Activated effector memory CD4-positive, alpha-beta T cell treated with Interleukin-2 at 50 U/mL for 16 hours (primary cell): ENCODE data around the gene PRR11.
"Not testable (repeated sequence)": the region's sequence is repeated elsewhere in the genome, so short reads cannot be mapped to it uniquely, and the experiment has no call there.

Source experiments
- DNase-seq: peaks from one replicate; pipeline ENCODE4 v3.0.0-alpha.2; 2020

The PRR11 gene

GRCh38 chr17:59155439-59156177 is at the start of gene PRR11:
PRR11 (plus strand) TSS chr17:59155746; CDS start chr17:59169753, 14,007 bp downstream.
- peak; percentile 87 for DNase-seq

DNA sequence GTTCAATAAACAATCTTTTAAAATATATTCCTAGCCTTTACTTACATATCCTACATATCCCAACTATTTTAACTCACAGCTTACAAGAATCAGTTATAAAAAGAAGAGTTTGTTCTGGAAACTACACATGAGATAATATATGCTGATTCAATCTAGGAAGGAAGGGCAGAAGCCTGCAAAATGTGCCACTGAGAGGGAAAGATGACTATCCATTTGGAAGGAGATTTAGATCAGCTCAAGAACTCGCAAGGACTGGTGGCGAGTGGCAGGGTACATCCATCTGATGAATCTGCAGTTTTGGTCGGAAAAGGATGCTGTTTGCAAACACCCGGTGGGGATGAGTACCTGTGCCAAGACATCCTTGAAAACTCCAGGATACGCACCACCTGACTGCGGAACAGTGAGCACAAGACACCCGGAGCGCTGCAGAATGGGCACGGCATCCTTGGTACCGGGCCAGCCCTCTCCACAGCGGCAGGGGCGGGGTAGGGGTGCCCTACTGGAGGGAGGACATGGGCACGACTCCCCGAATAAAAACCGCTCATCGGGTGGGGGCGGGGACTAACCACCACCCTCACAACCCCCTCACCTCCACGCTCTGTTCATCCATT is 49.6 kb upstream of the PRR11 start:
- DNase-seq: peak; percentile 70

DNA sequence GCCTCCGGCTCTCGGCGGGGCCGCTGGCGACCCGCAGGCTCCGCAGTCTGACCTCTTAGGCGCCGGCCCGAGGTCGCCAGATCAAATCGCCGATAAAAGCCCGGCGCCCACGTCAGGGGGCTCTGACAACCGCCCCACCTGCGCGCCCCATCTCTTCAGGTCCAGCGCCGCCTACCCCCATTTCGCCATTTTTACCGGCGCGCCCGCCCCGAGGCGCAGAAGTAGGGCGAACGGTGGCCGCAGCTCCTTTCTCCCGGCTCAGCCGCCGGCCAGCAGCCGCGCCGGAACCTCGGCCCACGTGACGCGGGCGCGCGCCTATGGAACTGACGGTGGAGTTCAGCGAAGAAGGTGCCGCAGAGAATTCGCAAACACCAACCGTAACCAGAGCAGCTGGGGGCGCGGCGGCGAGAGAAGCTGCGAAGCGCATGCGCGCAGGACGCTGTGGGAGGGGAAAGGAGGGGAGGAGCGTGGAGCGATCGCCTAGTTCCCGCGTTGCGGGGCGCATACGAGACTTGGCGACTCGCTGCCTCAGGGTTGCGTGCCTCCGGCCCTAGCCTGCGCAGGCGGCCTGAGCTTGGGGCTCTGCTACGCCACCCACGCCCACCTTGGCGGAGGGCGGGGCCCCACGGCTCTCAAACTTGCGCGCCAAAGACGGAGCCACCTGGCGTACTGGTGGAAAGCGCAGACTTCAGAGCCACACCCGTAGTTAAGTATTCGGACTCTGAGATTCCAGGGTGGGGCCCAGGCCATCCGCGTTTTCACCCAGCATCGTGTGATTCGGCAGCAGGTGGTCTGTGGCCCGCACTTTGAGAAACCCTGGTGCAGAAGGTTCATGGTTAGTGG is 48.9 kb upstream of the PRR11 start, which contains the start of gene TRIM37:
TSS of gene TRIM37 (minus strand) at position 418 of the 843 bp plus-strand sequence. CDS start 419 bp downstream, outside the sequence.
- peak; percentile 99 for DNase-seq

- no peak for DNase-seq
Observed at GRCh38 chr17:59107306-59107670, 48.3 kb upstream of the PRR11 start.

DNA sequence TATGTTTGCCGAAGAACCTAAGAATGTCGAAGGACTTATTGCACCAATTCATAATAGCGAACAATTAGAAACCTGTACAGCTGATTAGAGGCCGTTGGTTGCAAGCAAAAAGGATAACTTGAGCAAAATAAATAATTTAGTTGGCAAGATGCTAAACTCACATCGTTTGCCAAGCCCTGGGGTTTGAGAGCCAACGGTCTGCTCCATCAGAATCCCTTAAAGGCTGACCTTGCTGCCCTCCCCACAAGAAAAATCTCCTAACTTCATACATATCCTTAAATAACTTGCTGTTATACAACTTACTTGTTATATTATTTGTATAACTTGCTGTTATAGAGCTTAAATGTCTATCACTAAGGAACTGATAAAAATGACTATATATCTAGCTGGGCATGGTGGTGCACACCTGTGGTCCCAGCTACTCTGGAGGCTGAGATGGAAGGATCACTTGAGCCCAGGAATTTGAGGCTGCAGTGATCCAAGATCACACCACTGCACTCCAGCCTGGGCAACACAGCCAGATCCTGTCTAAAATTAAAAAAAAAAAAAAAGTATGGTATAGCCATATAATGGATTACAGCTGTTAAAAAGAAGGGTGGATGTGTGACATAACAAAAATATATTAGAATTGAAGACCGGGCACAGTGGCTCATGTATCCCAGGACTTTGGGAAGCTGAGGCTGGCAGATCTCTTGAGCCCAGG is 47.0 kb upstream of the PRR11 start:
- no peak for DNase-seq

DNA sequence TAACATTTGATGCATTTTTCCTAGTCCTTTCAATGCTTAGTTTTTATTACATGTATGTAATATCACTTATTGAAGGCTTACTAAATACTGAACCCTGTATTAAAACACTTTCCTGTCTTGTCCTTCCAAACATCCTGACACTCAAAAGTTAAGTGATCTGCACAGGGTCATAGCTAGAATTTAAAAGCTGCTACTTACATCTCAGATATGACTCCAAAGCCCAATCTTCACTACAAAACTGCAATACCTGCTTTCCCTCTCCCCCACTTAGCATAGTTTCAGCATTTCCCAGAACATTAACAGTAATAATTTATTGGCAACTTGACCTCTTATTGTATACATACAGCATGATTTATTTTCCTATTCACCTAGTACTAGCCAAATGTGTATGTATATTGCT is 44.6 kb upstream of the PRR11 start:
- DNase-seq: no peak

GRCh38 chr17:59111539-59111938 is 44.0 kb upstream of the PRR11 start:
- DNase-seq: no peak

DNA sequence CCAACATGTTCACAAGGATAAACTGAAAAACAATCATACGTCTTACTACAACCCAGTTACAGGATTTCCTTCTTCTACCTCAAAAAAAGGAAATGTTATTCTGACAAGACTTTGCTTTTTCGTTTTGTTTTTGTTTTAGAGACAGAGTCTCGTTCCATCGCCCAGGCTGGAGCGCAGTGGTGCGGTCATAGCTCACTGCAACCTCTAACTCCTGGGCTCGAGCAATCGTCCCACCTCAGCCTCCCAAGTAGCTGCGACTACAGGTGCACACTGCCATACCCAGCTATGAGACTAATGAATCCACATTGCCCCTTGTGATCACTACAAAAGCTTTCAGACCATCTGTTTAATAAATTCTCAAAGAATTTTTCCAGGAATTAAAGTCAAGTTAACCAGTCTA is 40.1 kb upstream of the PRR11 start:
- DNase-seq: no peak

DNA sequence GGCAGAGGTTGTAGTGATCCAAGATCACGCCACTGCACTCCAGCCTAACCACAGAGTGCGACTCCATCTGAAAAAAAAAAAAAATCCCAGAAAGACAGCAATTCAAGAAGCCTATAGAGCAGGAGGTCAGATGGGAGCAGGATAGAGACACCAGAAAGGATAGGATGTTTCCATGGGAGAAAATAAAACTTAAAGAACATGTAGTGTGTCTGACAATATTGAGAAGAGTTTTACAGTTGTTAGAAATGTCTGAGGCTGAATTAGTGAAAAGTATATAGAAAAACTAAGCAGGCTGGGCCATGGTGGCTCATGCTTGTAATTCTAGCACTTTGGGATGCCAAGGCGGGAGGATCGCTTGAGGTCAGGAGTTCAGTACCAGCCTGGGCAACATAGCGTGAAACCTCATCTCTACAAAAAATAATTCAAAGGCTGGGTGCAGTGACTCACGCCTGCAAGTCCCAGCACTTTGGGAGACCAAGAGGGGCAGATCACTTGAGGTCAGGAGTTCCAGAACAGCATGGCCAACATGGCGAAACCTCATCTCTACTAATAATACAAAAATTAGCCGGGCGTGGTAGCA is 33.6 kb upstream of the PRR11 start:
- no peak for DNase-seq

GRCh38 chr17:59124665-59125064 is 30.9 kb upstream of the PRR11 start:
- no peak for DNase-seq

- DNase-seq: no peak
Observed at GRCh38 chr17:59126809-59127417, 28.6 kb upstream of the PRR11 start.

GRCh38 chr17:59129814-59130213 is 25.7 kb upstream of the PRR11 start:
- no peak for DNase-seq

GRCh38 chr17:59131131-59131530 is 24.4 kb upstream of the PRR11 start:
- DNase-seq: no peak

DNA sequence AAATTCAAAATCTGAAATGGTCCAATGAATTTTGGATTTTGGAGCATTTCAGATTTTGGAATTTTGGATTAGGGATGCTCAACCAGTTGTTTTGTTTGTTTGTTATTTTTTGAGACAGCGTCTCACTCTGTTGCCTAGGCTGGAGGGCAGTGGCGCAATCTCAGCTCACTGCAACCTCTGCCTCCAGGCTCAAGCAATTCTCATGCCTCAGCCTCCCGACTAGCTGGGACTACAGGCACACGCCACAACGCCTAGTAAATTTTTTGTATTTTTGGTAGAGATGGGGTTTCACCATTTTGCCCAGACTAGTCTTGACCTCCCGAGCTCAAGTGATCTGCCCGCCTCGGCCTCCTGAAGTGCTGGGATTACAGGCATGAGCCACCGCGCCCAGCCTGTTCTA is 17.2 kb upstream of the PRR11 start:
- not testable (repeated sequence) for DNase-seq

GRCh38 chr17:59139939-59140338 is 15.6 kb upstream of the PRR11 start:
- no peak for DNase-seq

DNA sequence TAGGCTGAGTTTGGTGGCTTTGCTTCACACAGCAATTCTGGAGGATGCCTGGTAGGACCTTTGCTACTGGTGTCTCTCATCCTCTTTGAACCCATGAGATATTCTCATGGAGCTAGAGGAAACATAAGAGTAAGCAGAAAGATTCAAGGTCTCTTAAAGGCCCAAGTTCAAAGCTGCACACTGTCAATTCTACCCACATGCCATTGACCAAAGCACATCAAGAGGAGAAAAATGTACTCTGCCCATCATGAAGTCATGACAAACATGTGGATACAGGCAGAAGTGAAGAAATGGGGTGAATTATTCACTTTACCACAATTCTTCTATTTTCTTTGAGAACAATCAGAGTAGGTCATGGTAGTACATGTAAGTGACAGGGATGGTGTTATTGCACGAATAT is 13.7 kb upstream of the PRR11 start:
- no peak for DNase-seq

DNA sequence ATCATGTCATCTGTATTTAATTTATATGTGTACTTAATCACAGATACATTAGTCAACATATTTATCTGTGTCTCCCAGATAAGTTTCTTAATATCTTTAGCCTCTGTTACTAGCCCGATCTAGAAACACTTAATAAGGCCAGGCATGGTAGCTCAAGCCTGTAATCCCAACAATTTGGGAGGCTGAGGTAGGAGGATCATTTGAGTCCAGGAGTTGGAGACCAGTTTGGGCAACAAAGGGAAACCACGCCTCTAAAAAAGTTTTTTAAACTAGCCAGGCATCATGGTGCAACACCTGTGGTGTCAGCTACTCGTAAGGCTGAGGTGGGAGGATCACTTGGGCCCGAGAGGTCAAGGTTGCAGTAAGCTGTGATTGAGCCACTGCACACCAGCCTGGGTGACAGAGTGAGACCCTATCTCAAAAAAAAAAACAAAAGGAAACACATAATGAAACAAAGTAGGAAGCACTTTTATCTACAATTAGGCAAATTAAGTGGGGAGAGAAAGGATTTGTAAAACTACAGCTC is 9.9 kb upstream of the PRR11 start:
- no peak for DNase-seq

- no peak for DNase-seq
Observed at GRCh38 chr17:59149051-59149450, 6.5 kb upstream of the PRR11 start.

DNA sequence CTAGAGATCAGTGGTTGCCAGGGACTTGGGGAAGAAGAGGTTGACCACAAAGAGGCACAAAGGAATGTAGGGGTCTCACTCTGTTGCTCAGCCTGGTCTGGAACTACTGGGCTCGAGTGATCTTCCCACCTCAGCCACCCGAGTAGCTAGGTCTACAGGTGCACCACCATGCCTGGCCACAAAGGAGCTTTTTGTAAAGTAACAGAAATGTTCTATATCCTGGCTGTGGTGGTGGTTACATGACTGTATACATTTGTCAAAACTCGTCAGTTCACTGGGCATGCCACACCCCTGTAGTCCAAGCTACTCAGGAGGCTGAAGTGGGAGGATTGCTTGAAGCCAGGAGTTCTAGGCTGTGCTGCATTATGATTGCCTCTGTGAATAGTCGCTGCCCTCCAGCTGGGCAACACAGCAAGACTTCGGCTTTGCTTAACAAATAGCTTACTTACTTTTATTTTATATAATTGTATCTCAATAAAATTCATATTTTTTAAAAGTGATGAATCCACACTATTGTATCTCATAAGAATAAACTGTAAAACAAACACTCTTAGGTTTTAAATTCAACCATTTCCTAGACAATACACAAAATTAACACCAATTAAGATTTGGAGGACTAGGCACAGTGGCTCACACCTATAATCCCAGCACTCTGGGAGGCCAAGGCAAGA is 5.6 kb upstream of the PRR11 start:
- no peak for DNase-seq

GRCh38 chr17:59151006-59151405 is 4.5 kb upstream of the PRR11 start:
- no peak for DNase-seq

GRCh38 chr17:59151591-59151990 is 4.0 kb upstream of the PRR11 start:
- no peak for DNase-seq
